ENCODE results near the gene ANTKMT.
"Not testable (repeated sequence)": the region's sequence is repeated elsewhere in the genome, so short reads cannot be mapped to it uniquely, and the experiment has no call there.

Gene ANTKMT

GRCh38 chr16:689175-689897 lies 31.6 kb upstream of the ANTKMT start:
- no peak for TF ChIP-seq CTCF (IDR thresholded peaks at IDR 0.05; ENCODE audit: low read depth, low read length)
- no peak for TF ChIP-seq EZH2phosphoT487 (IDR thresholded peaks at IDR 0.05; ENCODE audit: low read depth)
- Histone ChIP-seq H2AFZ (ENCODE audit: low read depth, low read length) (no peak overlapping the region), H3K27ac (ENCODE audit: low read length) (no peak overlapping the region; the same call in 1 of the 2 replicates), H3K36me3 (replicated peaks; ENCODE audit: low read depth, low read length) (peaks cover 3% of the 10 kb centered on the region), H3K9ac (ENCODE audit: low read length) (peak overlapping the region; percentile 81), H4K20me1 (ENCODE audit: insufficient read depth, low read length) (no peaks in the 10 kb centered on the region), H3K79me2 (ENCODE audit: low read length) (peaks cover 15% of the 10 kb centered on the region), H3K4me1 (ENCODE audit: low read length) (peaks cover 9% of the 10 kb centered on the region), H3K4me3 (ENCODE audit: low read length) (peak overlapping the region; percentile 93), H3K4me2 (ENCODE audit: low read length) (peak overlapping the region; percentile 84), H3K9me3 (ENCODE audit: insufficient read depth, low read length) (no peaks in the 10 kb centered on the region), H3K27me3 (ENCODE audit: low read depth, low read length) (no peaks in the 10 kb centered on the region)

- not testable (repeated sequence) for H3K9ac ChIP-seq (ENCODE audit: low read length); H3K4me1 ChIP-seq (ENCODE audit: low read length); H3K27ac ChIP-seq (ENCODE audit: low read length); H3K27me3 ChIP-seq (ENCODE audit: low read depth, low read length); H4K20me1 ChIP-seq (ENCODE audit: insufficient read depth, low read length); H3K4me2 ChIP-seq (ENCODE audit: low read length); H2AFZ ChIP-seq (ENCODE audit: low read depth, low read length); H3K36me3 ChIP-seq (replicated peaks; ENCODE audit: low read depth, low read length); H3K4me3 ChIP-seq (ENCODE audit: low read length); H3K9me3 ChIP-seq (ENCODE audit: insufficient read depth, low read length)
- peaks cover 15% of the 10 kb centered on the region for H3K79me2 ChIP-seq (ENCODE audit: low read length)
These were observed 29.7 kb upstream of the ANTKMT start for GRCh38 chr16:691242-691641.

GRCh38 chr16:692356-693108 lies 28.4 kb upstream of the ANTKMT start:
- Histone ChIP-seq H2AFZ (ENCODE audit: low read depth, low read length) (no peak overlapping the region), H3K4me3 (ENCODE audit: low read length) (no peak overlapping the region), H3K4me2 (ENCODE audit: low read length) (no peak overlapping the region), H3K36me3 (replicated peaks; ENCODE audit: low read depth, low read length) (no peaks in the 10 kb centered on the region), H3K27me3 (ENCODE audit: low read depth, low read length) (no peaks in the 10 kb centered on the region), H3K27ac (ENCODE audit: low read length) (no peak overlapping the region), H3K79me2 (ENCODE audit: low read length) (peaks cover 15% of the 10 kb centered on the region), H3K9ac (ENCODE audit: low read length) (no peak overlapping the region), H3K4me1 (ENCODE audit: low read length) (peaks cover 9% of the 10 kb centered on the region), H4K20me1 (ENCODE audit: insufficient read depth, low read length) (no peaks in the 10 kb centered on the region), H3K9me3 (ENCODE audit: insufficient read depth, low read length) (no peaks in the 10 kb centered on the region)
- TF ChIP-seq EZH2phosphoT487 (IDR thresholded peaks at IDR 0.05; ENCODE audit: low read depth) (no peak), CTCF (IDR thresholded peaks at IDR 0.05; ENCODE audit: low read depth, low read length) (no peak)

GRCh38 chr16:693364-693763 lies 27.6 kb upstream of the ANTKMT start:
- Histone ChIP-seq H3K27me3 (ENCODE audit: low read depth, low read length) (no peaks in the 10 kb centered on the region), H3K4me3 (ENCODE audit: low read length) (no peak overlapping the region)

More at GRCh38 chr16:693364-693763, 27.6 kb upstream of the ANTKMT start:
- no peak overlapping the region for H2AFZ ChIP-seq (ENCODE audit: low read depth, low read length)
- TF ChIP-seq EZH2phosphoT487 (IDR thresholded peaks at IDR 0.05; ENCODE audit: low read depth) (no peak), CTCF (IDR thresholded peaks at IDR 0.05; ENCODE audit: low read depth, low read length) (no peak)
- H3K4me2 ChIP-seq (ENCODE audit: low read length) = no peak overlapping the region
- H3K36me3 ChIP-seq (replicated peaks; ENCODE audit: low read depth, low read length) = no peaks in the 10 kb centered on the region
- H3K79me2 ChIP-seq (ENCODE audit: low read length) = peaks cover 15% of the 10 kb centered on the region
- peaks cover 9% of the 10 kb centered on the region for H3K4me1 ChIP-seq (ENCODE audit: low read length)
- no peak overlapping the region for H3K27ac ChIP-seq (ENCODE audit: low read length)
- H3K9me3 ChIP-seq (ENCODE audit: insufficient read depth, low read length) = no peaks in the 10 kb centered on the region
- no peak overlapping the region for H3K9ac ChIP-seq (ENCODE audit: low read length)
- no peaks in the 10 kb centered on the region for H4K20me1 ChIP-seq (ENCODE audit: insufficient read depth, low read length)

Measured in OCI-LY3 (cell line).